GM23338 (cell line): Measurements from ENCODE around the gene FHAD1. TPM values are rescaled to one million over a fixed set of nuclear protein-coding genes. Genes with fewer than 3 reads are reported as not detected.

ENCODE experiments used
- ATAC-seq: fragments of 200-7000 bp; cut with Tn5 transposase; 3 replicates; pipeline ENCODE4 v1.9.1; 2020
- DNase-seq: peaks from one replicate; pipeline ENCODE4 v3.0.0-alpha.2; 2015; ENCODE audit warnings: low spot score
- H2AFZ ChIP-seq: fragments of 200-600 bp; sonication (generic); 2 replicates; pipeline ENCODE4 v1.8.0; 2016; ENCODE audit warnings: antibody characterized with exemption, mild to moderate bottlenecking, moderate library complexity
- H3F3A ChIP-seq: fragments of 200-600 bp; sonication (generic); replicated peaks from 2 replicates; pipeline ENCODE4 v1.8.0; 2017; ENCODE audit warnings: antibody characterized with exemption, mixed run types, low read depth
- H3K27ac ChIP-seq: fragments of 200-600 bp; sonication (generic); 2 replicates; pipeline ENCODE4 v1.6.1; 2016; ENCODE audit warnings: low read depth
- H3K27me3 ChIP-seq: fragments of 200-600 bp; sonication (generic); 2 replicates; pipeline ENCODE4 v1.8.0; 2016; ENCODE audit warnings: mild to moderate bottlenecking, mixed run types, moderate library complexity; ENCODE audit not compliant: insufficient read depth
- H3K36me3 ChIP-seq: fragments of 200-600 bp; sonication (generic); 2 replicates; pipeline ENCODE4 v1.8.0; 2016; ENCODE audit warnings: mild to moderate bottlenecking; ENCODE audit not compliant: insufficient read depth
- H3K4me1 ChIP-seq: fragments of 200-600 bp; sonication (generic); 2 replicates; pipeline ENCODE4 v1.8.0; 2016; ENCODE audit warnings: mild to moderate bottlenecking, moderate library complexity; ENCODE audit not compliant: insufficient read depth
- H3K4me2 ChIP-seq: fragments of 200-600 bp; sonication (generic); 2 replicates; pipeline ENCODE4 v1.7.1; 2017; ENCODE audit warnings: mixed run types
- H3K4me3 ChIP-seq: fragments of 200-600 bp; sonication (generic); 2 replicates; pipeline ENCODE4 v1.6.1; 2016; ENCODE audit warnings: mixed run types
- H3K79me2 ChIP-seq: fragments of 200-600 bp; sonication (generic); replicated peaks from 2 replicates; pipeline ENCODE4 v1.8.0; 2017; ENCODE audit warnings: mild to moderate bottlenecking; ENCODE audit not compliant: insufficient read depth
- H3K9me2 ChIP-seq: fragments of 200-600 bp; sonication (generic); 2 replicates; pipeline ENCODE4 v1.8.0; 2017; ENCODE audit not compliant: insufficient read depth
- H4K20me1 ChIP-seq: fragments of 200-600 bp; sonication (generic); replicated peaks from 2 replicates; pipeline ENCODE4 v1.8.0; 2017; ENCODE audit warnings: mild to moderate bottlenecking; ENCODE audit not compliant: insufficient read depth
- H3K27ac Mint-ChIP-seq: 2 replicates; pipeline ENCODE4 v1.8.0; 2020; ENCODE audit warnings: inconsistent platforms, mild to moderate bottlenecking, moderate library complexity, mixed read lengths
- H3K27me3 Mint-ChIP-seq: 3 replicates; pipeline ENCODE4 v1.8.0; 2022; ENCODE audit warnings: low read depth, mild to moderate bottlenecking, moderate library complexity, mixed read lengths, inconsistent platforms; ENCODE audit not compliant: insufficient read depth, poor library complexity
- H3K36me3 Mint-ChIP-seq: 3 replicates; pipeline ENCODE4 v1.8.0; 2021; ENCODE audit warnings: low read depth, mild to moderate bottlenecking, inconsistent platforms, moderate library complexity, mixed read lengths
- H3K4me1 Mint-ChIP-seq: 3 replicates; pipeline ENCODE4 v1.8.0; 2020; ENCODE audit warnings: mild to moderate bottlenecking, inconsistent platforms, mixed read lengths
- H3K4me3 Mint-ChIP-seq: 3 replicates; pipeline ENCODE4 v1.8.0; 2021; ENCODE audit warnings: moderate library complexity, mild to moderate bottlenecking, inconsistent platforms, mixed read lengths
- H3K9me3 Mint-ChIP-seq: 3 replicates; pipeline ENCODE4 v1.8.0; 2020; ENCODE audit warnings: moderate library complexity, mild to moderate bottlenecking, inconsistent platforms, mixed read lengths
- CREB1 ChIP-seq: fragments of 250-450 bp; sonication (Bioruptor Pico); IDR thresholded peaks from 2 replicates; pipeline ENCODE4 v1.5.0; 2020; ENCODE audit warnings: low read depth, mild to moderate bottlenecking, moderate library complexity
- ETS1 ChIP-seq: IDR thresholded peaks from 2 replicates; pipeline ENCODE4 v1.6.1; 2016; ENCODE audit warnings: antibody characterized with exemption
- EZH2 ChIP-seq: fragments of 200-600 bp; sonication (generic); IDR thresholded peaks from one replicate; pipeline ENCODE4 v1.8.0; 2017; ENCODE audit warnings: antibody characterized with exemption, mild to moderate bottlenecking, low read depth; ENCODE audit not compliant: unreplicated experiment
- EZH2phosphoT487 ChIP-seq: fragments of 200-600 bp; sonication (generic); IDR thresholded peaks from one replicate; pipeline ENCODE4 v1.8.1; 2018; ENCODE audit warnings: antibody characterized with exemption; ENCODE audit not compliant: unreplicated experiment
- POLR2AphosphoS5 ChIP-seq: IDR thresholded peaks from 2 replicates; pipeline ENCODE4 v1.6.1; 2016; ENCODE audit warnings: antibody characterized with exemption, low read depth
- REST ChIP-seq: IDR thresholded peaks from one replicate; pipeline ENCODE4 v1.6.1; 2018; ENCODE audit warnings: antibody characterized with exemption; ENCODE audit not compliant: unreplicated experiment
- ZNF331 ChIP-seq: fragments of 250-450 bp; sonication (Bioruptor Pico); IDR thresholded peaks from 2 replicates; pipeline ENCODE4 v1.5.0; 2020; ENCODE audit warnings: low read depth, mild to moderate bottlenecking, moderate library complexity
- polyA plus RNA-seq: library from polyadenylated mRNA; unstranded; fragments of >200 nt; fragmentation: Nextera tagmentation; extraction: Ambion mirVana; gene quantifications from 2 replicates; pipeline ENCODE4 v1.2.1, GENCODE V29; 2016
- total RNA-seq: library from RNA; depleted of rRNA; stranded (reverse); fragments of >200 nt; shearing (Covaris generic); gene quantifications from 2 replicates; pipeline ENCODE4 v1.2.3, GENCODE V29; 2014
- TF ChIP-seq, protein P1 (sequence below), 2 experiments: fragments of 200-600 bp in 1 of 2; sonication (generic) in 1 of 2; conservative IDR thresholded peaks; 2 replicates each; pipeline versions ENCODE4 v1.5.1 to v1.6.1; 2016 to 2017; ENCODE audit warnings: antibody characterized with exemption in 2 of 2, low read depth in 2 of 2, mild to moderate bottlenecking in 2 of 2, moderate library complexity in 1 of 2

The FHAD1 gene
- total and polyA plus RNA-seq, 2 experiments from 2014 or later, result 1.8 to 3.3 TPM

DNA sequence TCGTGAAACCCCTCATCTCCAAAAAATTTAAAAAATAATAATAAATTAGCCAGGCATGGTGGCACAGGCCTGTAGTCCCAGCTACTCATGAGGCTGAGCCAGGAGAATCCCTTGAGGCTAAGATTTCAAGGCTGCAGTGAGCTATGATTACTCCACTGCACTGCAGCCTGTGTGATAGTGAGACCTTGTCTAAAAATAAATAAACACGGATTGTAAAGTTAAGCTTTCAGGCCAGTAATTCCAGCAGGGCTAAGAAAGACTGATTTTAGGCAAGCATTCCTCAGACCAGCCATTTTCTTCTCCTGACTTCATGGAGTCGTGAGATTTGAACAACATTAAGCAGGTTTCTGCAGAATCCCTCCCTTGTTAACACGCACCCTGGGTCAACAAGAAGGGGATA, 85.5 kb downstream of the FHAD1 start:
- TF ChIP-seq REST (no peak), ZNF331 (no peak), EZH2 (no peak), EZH2phosphoT487 (no peak), ETS1 (no peak), POLR2AphosphoS5 (no peak), CREB1 (CRISPR knock-in tag) (no peak)
- TF ChIP-seq, protein P1, sequence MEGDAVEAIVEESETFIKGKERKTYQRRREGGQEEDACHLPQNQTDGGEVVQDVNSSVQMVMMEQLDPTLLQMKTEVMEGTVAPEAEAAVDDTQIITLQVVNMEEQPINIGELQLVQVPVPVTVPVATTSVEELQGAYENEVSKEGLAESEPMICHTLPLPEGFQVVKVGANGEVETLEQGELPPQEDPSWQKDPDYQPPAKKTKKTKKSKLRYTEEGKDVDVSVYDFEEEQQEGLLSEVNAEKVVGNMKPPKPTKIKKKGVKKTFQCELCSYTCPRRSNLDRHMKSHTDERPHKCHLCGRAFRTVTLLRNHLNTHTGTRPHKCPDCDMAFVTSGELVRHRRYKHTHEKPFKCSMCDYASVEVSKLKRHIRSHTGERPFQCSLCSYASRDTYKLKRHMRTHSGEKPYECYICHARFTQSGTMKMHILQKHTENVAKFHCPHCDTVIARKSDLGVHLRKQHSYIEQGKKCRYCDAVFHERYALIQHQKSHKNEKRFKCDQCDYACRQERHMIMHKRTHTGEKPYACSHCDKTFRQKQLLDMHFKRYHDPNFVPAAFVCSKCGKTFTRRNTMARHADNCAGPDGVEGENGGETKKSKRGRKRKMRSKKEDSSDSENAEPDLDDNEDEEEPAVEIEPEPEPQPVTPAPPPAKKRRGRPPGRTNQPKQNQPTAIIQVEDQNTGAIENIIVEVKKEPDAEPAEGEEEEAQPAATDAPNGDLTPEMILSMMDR (conservative IDR thresholded peaks at IDR 0.05; ENCODE audit: low read depth in 2 of 2), result no peak
- Mint-ChIP-seq H3K4me3 (no peak overlapping the region), H3K27ac (no peak overlapping the region), H3K36me3 (no peaks in the 10 kb centered on the region), H3K9me3 (no peaks in the 10 kb centered on the region), H3K27me3 (peaks cover 4% of the 10 kb centered on the region), H3K4me1 (no peaks in the 10 kb centered on the region)
- Histone ChIP-seq H3K4me2 (no peak overlapping the region), H3F3A (no peaks in the 10 kb centered on the region), H3K36me3 (no peaks in the 10 kb centered on the region), H3K9me2 (no peaks in the 10 kb centered on the region), H4K20me1 (no peaks in the 10 kb centered on the region), H3K4me3 (no peak overlapping the region), H3K79me2 (no peaks in the 10 kb centered on the region), H3K27ac (no peak overlapping the region), H3K4me1 (no peaks in the 10 kb centered on the region), H2AFZ (no peak overlapping the region), H3K27me3 (no peaks in the 10 kb centered on the region)
- ATAC-seq (no peak), DNase-seq (no peak)
